MM.1S (cell line): ENCODE measurements around the gene CTRB2.

Experiments used
- EZH2 ChIP-seq: fragments of 300-600 bp; sonication (generic); optimal IDR thresholded peaks from 2 replicates; pipeline ENCODE3; 2017; ENCODE audit warnings: low read depth, mild to moderate bottlenecking, antibody characterized with exemption, low read length, mixed read lengths
- TF ChIP-seq, protein P1 (sequence below): fragments of 300-600 bp; sonication (generic); IDR thresholded peaks from 2 replicates; pipeline ENCODE4 v1.5.1; 2016; ENCODE audit warnings: antibody characterized with exemption, low read length, mixed read lengths

DNA sequence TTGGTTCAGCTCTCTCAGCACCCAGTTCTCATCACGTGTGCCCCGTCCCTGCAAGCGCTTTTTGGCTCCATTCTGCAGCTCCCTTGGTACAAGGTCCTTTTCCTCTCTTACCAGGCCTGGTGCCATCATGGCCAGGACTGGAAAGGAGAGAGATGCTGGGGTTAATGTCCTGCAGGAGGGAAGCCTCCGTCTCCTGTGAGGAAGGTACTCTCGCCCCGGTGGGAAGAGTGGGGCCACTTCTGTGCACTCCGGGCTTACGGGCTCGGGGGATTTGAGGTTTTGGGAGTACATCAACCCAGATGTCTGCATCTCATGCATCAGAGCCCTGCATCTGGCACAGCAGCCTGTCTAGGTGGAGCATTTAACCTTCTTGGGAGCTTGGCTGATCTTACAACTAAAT lies 10.1 kb downstream of the CTRB2 start:
- TF ChIP-seq, protein P1, sequence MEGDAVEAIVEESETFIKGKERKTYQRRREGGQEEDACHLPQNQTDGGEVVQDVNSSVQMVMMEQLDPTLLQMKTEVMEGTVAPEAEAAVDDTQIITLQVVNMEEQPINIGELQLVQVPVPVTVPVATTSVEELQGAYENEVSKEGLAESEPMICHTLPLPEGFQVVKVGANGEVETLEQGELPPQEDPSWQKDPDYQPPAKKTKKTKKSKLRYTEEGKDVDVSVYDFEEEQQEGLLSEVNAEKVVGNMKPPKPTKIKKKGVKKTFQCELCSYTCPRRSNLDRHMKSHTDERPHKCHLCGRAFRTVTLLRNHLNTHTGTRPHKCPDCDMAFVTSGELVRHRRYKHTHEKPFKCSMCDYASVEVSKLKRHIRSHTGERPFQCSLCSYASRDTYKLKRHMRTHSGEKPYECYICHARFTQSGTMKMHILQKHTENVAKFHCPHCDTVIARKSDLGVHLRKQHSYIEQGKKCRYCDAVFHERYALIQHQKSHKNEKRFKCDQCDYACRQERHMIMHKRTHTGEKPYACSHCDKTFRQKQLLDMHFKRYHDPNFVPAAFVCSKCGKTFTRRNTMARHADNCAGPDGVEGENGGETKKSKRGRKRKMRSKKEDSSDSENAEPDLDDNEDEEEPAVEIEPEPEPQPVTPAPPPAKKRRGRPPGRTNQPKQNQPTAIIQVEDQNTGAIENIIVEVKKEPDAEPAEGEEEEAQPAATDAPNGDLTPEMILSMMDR: no peak
- TF ChIP-seq EZH2: no peak
